Hypothalamus (tissue), 51 donors: ENCODE measurements around the gene SMTNL2.
"Not testable (repeated sequence)": the region's sequence is repeated elsewhere in the genome, so short reads cannot be mapped to it uniquely, and the experiment has no call there.

Experiments
- DNase-seq, 51 donors: peaks; one replicate each; lab custom pipeline; 2025; lab: John Stamatoyannopoulos, UW

SMTNL2 gene

GRCh38 chr17:4558347-4558971 is 25.9 kb upstream of the SMTNL2 start:
- no peak for DNase-seq

- no peak for DNase-seq
Observed at GRCh38 chr17:4559139-4559791, 25.1 kb upstream of the SMTNL2 start.

DNA sequence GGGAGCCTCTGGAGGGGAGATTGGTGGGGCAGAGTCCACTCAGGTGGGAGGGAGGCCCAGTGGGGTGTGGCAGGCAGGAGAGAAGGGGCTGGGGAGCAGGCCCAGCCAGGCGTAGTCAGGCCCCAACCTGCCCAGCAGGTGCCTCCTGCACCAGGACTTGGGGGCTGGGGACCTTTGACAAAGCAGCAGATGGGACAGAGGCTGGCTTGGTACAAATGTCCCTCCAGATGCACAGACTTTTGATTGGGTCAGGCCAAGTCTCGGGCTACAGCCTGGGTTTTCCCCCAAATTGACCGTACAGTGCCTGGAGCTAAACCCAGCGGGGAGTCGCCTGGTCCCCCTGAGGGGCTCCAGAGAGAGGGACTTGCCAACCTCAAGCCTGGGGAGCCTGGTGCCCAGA is 24.4 kb upstream of the SMTNL2 start:
- no peak for DNase-seq

GRCh38 chr17:4560421-4560820 is 23.9 kb upstream of the SMTNL2 start, which contains the start of gene GGT6:
Gene GGT6 (minus strand): TSS chr17:4560577. CDS start chr17:4560521, 56 bp downstream.
- no peak for DNase-seq

DNA sequence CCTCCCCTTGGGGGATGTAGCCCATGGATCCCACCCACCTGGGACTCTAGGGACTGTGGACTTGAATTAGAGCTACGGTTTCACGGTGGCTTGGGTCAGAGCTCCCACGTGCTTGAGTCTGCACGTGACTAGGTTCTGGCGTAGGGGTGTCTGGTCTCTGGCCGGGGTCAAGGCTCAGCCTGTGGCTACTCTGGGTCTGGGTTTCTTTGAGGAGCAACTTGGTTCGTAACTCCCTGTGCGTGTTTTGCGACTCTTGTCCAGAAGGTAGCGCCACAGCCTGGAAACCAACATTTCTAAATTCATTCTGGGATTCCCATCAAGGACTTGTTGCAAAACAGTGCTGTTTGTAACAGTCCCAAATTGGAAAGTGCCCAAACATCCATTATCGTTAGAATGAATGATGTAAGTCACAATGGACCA is 23.5 kb upstream of the SMTNL2 start:
- DNase-seq: no peak

DNA sequence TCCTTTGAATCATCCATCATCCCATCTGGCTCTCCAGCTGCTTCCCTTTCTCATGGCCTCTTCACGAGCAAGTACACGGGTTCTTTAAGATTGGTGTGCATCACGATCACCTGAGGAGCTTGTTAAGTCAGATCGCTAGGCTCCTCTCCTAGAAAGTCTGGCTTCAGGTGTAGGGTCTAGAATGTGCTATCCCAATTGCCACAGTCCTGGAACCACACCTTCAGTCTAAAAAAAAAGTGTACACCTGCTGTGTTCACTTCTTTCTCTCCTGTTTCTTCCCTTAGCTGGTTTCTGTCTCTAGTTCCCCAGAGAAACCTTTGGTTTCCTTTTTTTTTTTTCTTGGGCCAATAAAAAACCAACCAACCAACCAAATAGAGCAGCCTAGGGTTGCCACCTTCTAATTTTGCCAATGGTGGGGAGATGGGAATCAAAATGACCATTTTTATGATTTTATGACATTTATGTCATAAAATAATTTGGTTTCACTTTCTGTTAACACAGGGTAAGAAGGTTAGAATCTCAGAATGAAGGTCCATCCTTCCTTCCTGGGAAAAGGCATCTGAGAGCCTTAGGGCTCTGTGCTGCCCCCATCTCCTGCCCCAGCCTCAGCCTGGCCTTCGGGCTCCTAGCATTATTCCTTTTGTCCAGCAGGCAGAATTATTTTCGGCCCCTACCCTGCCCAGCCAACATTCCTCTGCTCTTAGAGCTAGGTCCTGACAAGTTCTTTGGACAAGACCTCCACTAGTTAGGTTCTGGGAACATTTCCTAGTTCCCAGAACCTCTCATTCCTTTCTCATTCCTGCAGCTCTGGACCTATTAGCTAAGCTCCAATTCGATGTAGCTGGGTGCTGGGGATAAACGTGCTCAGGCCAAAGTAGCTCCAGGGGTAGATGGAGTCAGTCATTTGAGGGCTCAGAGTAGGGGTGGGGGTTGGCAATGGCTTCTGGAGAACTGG is 22.0 kb upstream of the SMTNL2 start:
- DNase-seq: no peak

DNA sequence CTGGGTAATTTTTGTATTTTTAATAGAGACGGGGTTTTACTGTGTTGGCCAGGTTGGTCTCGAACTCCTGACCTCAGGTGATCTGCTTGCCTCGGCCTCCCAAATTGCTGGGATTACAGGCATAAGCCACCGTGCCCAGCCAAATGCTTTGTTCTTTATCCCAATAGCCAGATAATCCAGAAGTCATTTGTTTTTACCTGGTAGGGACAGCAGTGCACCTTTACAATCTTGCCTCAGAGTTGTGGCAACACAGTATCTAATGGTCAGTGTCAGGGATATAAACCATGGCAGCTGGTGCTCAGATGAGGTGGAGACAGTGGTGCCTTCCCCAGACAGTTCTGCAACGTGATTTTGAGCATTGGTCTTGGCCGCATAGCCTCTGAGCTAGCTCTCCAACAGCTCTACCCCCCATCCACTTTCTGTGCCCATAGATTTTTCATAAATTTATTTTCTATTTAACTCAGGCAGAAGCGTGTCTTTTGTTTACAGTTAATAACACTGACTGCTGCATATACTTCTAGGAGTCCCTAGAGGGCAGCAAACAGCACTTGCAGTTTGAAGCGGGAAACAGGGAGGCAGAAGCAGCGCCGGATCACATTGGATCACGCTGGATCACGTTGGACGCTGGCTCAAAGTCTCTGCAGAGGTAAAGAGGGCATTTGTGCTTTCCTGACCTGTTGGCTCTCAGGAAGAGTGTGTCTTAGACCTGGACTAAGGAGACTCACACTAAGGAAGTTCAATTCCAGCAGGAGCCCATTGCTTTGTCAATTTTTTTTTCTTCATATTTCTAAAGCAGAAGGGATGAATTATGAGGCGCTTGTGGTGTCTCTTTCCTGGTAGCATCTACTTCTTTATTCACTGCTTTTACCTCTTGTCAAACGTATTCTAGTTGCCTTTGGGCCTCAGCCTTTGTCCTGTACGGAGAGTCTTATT is 18.9 kb upstream of the SMTNL2 start:
- DNase-seq: peak in 31 of 51 donors; percentile 2 to 73 (median 40)

DNA sequence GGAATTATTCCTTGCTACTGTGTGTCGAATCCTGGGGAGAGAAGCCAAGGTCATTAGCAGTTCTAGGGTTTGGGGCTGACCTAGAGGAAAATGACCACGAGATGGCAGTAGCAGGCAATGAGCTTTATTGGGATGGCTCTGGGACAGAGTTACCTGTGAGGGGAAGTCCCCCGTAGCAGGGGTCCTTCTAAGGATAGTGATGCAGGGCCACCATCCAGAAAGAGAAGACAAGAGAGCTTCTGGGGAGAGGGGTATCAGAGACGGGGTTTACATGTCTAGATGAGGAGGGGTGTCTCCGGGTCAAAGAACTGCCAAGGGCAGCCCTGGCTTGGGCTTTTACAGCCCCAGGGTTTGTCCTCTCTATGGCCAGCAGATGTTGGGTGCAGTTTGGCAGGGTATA is 17.5 kb upstream of the SMTNL2 start:
- DNase-seq: peak in 24 of 51 donors; percentile 4 to 65 (median 18)

- no peak for DNase-seq
Observed at GRCh38 chr17:4569591-4569990, 14.7 kb upstream of the SMTNL2 start.

DNA sequence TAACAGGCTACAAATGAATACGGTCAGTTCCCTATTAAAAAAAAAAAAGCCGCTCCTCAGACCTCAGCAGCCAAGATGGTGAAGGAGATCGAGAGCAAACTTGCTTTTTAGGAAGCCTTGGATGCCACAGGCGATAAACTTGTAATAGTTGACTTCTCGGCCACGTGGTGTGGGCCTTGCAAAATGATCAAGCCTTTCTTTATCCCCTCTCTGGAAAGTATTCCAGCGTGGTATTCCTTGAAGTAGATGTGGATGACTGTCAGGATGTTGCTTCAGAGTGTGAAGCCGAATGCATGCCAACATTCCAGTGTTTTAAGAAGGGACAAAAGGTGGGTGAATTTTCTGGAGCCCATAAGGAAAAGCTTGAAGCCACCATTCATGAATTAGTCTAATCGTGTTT is 12.2 kb upstream of the SMTNL2 start:
- no peak for DNase-seq

DNA sequence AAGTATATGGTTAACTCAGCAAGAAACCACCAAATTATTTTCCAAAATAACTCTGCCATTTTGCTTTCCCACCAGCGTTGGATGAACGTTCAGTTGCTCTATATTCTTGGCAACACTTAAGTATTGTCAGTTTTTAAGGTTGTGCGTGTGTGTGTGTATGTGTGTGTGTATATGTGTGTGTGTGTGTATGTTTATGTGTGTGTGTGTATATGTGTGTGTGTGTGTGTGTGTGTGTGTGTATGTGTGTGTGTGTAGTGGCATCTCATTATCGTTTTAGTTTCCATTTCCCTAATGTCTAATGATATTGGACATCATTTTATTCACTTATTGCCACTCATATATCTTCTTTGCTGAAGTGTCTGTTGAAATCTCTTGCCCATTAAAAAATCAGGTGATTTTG is 11.2 kb upstream of the SMTNL2 start:
- DNase-seq: no peak

GRCh38 chr17:4573669-4574068 is 10.7 kb upstream of the SMTNL2 start:
- DNase-seq: no peak

GRCh38 chr17:4574448-4575045 is 9.8 kb upstream of the SMTNL2 start:
- no peak for DNase-seq

- DNase-seq: no peak
Observed at GRCh38 chr17:4576161-4576558, 8.2 kb upstream of the SMTNL2 start.

DNA sequence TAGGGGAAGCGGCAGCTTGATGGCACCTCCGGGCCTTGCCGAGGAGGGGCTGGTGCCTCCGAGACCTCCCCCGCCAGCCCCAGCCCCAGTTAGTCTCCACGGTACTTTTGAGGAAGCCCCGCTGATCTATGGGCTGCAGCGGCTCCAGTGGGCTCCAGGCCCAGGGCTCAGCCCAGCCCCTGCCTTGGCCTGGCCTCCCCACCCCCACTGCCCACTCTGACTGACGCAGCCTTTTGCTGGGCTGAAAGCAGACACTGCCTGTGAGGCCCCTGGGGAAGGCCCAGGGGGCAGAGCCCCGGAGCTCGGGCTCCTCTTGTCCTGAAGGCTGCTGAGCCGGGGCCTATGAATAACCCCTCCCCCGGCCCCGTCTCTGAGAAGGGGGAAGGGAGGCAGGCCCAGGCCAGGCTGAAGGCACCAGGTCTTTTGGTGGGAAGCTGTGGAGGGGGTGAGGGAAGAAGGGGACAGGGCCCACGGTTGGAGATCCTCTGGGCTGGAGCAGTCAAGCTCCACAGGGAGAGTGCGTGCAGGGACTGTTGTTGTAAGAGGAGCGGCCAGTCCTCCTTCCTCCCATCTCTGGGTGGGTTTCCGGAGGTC is 7.5 kb upstream of the SMTNL2 start:
- no peak for DNase-seq

DNA sequence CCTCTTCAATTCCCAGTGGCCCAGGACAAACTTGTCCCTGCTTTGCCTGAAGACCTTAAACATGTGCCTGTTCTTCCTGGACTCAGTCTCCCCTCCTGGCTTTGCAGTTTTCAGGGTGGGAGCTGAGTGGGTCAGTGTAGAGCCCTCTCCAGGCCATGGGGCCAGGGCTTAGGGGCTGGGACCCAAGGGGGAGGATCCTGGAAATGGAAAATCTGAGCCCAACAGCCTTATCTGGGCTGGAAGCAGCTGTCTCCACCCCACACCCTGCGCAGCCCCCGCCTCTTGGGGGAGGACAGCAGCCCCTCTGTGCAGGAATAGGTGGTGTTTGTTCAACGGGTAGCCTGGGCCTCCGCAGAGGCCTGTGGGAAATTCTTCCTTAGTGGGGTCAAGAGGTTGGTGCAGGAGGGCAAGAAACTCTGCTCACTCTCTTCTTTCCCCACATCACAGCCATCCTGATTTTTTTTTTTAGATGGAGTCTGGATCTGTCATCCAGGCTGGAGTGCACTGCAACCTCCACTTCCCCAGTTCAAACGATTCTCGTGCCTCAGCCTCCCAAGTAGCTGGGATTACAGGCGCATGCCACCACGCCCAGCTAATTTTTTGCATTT is 6.8 kb upstream of the SMTNL2 start:
- no peak for DNase-seq

DNA sequence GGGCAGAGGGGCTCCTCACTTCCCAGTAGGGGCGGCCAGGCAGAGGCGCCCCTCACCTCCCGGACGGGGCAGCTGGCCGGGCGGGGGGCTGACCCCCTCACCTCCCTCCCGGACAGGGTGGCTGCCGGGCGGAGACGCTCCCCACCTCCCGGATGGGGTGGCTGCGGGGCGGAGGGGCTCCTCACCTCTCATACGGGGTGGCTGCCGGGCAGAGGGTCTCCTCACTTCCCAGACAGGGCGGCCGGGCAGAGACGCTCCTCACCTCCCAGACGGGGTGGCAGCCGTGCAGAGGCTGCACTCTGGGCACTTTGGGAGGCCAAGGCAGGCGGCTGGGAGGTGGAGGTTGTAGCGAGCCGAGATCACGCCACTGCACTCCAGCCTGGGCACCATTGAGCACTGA is 6.0 kb upstream of the SMTNL2 start:
- DNase-seq: not testable (repeated sequence)

- DNase-seq: no peak
Observed at GRCh38 chr17:4579678-4580077, 4.7 kb upstream of the SMTNL2 start.

DNA sequence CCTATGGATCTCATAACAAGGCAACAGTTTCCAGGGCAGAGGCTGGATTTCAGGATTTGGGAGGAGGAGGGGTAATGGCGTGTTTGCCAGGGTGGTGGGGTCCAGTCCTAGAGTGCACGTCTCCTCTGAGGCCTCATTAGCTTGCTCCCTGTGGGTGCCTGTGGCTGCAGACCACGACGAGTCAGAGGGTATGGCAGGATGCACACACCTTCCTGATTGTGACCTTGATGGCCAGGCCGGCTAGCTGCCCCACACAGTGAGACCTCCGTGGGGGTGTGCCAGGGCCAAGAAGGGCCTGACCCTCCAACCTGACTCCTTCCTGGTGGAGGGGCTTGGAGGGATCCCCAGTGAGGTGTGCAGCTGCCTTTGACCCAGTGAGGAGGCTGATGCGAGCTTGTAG is 4.0 kb upstream of the SMTNL2 start:
- DNase-seq: no peak
